ENCODE results near the gene ITPK1.

ITPK1 gene

GRCh38 chr14:92924247-92924646 lies 191.5 kb downstream of the ITPK1 start:
- H3K4me3 ChIP-seq (ENCODE audit: low read depth, low read length) = no peak overlapping the region

GRCh38 chr14:92923744-92924103 lies 192.0 kb downstream of the ITPK1 start:
- TF ChIP-seq CTCF (IDR thresholded peaks at IDR 0.05; ENCODE audit: borderline replicate concordance, insufficient read depth, low read depth, low read length) = no peak
- H3K4me3 ChIP-seq (ENCODE audit: low read depth, low read length) = no peak overlapping the region

More at GRCh38 chr14:92924247-92924646, 191.5 kb downstream of the ITPK1 start:
- no peak for TF ChIP-seq CTCF (IDR thresholded peaks at IDR 0.05; ENCODE audit: borderline replicate concordance, insufficient read depth, low read depth, low read length)

GRCh38 chr14:92922883-92923743 lies 192.6 kb downstream of the ITPK1 start, which contains the start of gene CHGA:
TSS of gene CHGA (plus strand) at chr14:92923150. CDS start at chr14:92923360, 210 bp downstream.
- no peak for TF ChIP-seq CTCF (IDR thresholded peaks at IDR 0.05; ENCODE audit: borderline replicate concordance, insufficient read depth, low read depth, low read length)
- no peak within 1 kb of the TSS for H3K4me3 ChIP-seq (ENCODE audit: low read depth, low read length)

- TF ChIP-seq CTCF (IDR thresholded peaks at IDR 0.05; ENCODE audit: borderline replicate concordance, insufficient read depth, low read depth, low read length) = no peak
- no peak overlapping the region for H3K4me3 ChIP-seq (ENCODE audit: low read depth, low read length)
Observed at GRCh38 chr14:92922155-92922735, 193.5 kb downstream of the ITPK1 start.

- no peak for TF ChIP-seq CTCF (IDR thresholded peaks at IDR 0.05; ENCODE audit: borderline replicate concordance, insufficient read depth, low read depth, low read length)
- no peak overlapping the region for H3K4me3 ChIP-seq (ENCODE audit: low read depth, low read length)
Observed at GRCh38 chr14:92920001-92920400, 195.7 kb downstream of the ITPK1 start.

GRCh38 chr14:92917956-92918355 lies 197.8 kb downstream of the ITPK1 start:
- H3K4me3 ChIP-seq (ENCODE audit: low read depth, low read length) = no peak overlapping the region
- TF ChIP-seq CTCF (IDR thresholded peaks at IDR 0.05; ENCODE audit: borderline replicate concordance, insufficient read depth, low read depth, low read length) = no peak

All from GM12875 (cell line).